GM21786 (cell line): ENCODE results near the gene MGRN1.
"Not testable (repeated sequence)": the region's sequence is repeated elsewhere in the genome, so short reads cannot be mapped to it uniquely, and the experiment has no call there.

Experiments used
- ATAC-seq: cut with Tn5 transposase; IDR thresholded peaks from one replicate; pipeline ENCODE4 v1.9.1; 2021; ENCODE audit not compliant: unreplicated experiment

MGRN1 gene

DNA sequence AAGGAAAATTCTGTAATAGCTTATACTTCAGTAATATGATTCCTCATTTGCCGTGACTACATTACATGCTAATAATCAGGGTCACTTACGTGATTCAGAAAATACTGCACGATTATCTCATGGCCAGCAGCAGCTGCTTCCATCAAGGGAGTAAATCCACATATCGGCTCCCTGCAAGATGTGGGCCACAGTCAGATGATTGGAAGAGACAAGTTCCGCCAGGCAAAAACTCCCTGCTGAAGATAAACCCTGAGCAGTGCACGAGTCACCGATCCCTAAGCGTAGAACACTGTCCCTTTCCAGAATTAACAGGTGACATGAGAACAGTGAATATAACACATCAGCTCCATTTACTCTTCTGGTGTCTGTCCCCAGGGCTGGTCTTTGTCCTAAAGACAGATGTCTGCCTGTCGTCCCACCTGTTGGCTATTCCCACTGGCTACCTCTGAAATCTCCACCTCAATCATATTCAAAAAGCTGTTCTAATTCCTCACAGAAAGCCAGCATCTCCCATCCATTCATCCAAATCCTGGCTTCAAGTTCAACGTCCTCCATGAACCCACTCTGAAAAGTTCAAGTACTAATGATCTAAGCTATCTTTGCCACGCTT lies 100.1 kb downstream of the MGRN1 start:
- no peak for ATAC-seq

DNA sequence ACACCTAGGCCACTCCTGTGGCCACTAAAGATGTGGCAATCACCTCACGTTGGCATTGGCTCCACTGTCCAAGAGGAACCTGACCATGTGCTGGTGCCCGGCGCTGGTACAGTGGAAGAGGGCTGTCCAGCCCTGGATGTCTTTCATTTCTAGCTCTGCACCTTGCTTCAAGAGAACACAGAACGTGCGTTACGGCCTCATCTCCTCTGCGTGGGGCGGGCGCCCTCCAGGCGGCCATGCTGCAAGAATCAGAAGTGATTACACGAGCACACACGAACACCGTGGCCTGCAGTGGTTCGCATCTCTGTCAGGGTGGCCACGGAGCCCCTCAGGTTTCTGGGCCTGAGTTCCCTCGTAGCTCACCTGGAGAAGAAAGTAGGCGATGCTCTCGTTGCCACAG lies 102.0 kb downstream of the MGRN1 start:
- ATAC-seq, result no peak

DNA sequence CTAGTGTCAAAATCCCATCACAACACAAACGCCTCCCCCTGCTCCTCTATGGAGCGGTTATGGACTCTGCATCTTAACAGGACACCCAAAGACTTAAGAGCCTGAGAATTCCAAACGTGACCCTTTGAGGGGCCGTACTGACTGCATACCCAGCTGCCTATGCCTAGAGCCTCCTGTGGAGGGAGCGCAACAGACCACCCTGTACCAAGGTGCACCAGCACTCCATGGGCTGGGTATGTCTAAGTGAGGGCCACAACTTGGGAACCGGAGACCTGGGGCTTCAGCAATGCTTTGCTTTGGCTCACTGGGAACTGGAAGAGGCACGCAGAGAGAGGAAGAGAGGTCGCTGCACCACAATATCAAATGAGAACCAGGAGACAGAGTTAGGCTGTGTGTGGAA lies 104.0 kb downstream of the MGRN1 start:
- no peak for ATAC-seq

GRCh38 chr16:4729876-4730275 lies 105.2 kb downstream of the MGRN1 start:
- no peak for ATAC-seq

DNA sequence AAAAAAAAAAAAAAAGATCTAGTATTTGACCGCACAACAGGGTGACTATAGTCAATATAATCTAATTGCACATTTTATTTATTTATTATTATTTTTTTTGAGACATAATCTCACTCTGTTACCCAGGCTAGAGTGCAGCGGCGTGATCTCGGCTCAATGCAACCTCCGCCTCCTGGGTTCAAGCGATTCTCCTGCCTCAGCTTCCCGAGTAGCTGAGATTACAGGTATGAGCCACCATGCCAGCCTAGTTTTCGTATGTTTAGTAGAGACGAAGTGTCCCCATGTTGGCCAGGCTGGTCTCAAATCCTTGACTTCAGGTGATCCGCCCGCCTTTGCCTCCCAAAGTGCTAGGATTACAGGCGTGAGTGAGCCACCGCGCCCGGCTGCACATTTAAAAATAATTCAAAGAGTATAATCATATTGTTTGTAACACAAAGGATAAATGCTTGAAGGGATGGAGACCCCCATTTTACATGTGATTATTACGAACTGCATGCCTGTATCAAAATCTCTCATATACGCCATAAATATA lies 108.7 kb downstream of the MGRN1 start:
- ATAC-seq, result no peak

GRCh38 chr16:4733747-4734062 lies 109.1 kb downstream of the MGRN1 start:
- no peak for ATAC-seq

GRCh38 chr16:4734063-4734729 lies 109.6 kb downstream of the MGRN1 start, which contains the start of the genes ANKS3 and DNAAF8:
TSS of gene ANKS3 (minus strand) at chr16:4734271. CDS start at chr16:4730149, 4,122 bp downstream.
TSS of gene DNAAF8 (plus strand) at chr16:4734537. CDS start at chr16:4736515, 1,978 bp downstream.
- peak; percentile 73 for ATAC-seq

DNA sequence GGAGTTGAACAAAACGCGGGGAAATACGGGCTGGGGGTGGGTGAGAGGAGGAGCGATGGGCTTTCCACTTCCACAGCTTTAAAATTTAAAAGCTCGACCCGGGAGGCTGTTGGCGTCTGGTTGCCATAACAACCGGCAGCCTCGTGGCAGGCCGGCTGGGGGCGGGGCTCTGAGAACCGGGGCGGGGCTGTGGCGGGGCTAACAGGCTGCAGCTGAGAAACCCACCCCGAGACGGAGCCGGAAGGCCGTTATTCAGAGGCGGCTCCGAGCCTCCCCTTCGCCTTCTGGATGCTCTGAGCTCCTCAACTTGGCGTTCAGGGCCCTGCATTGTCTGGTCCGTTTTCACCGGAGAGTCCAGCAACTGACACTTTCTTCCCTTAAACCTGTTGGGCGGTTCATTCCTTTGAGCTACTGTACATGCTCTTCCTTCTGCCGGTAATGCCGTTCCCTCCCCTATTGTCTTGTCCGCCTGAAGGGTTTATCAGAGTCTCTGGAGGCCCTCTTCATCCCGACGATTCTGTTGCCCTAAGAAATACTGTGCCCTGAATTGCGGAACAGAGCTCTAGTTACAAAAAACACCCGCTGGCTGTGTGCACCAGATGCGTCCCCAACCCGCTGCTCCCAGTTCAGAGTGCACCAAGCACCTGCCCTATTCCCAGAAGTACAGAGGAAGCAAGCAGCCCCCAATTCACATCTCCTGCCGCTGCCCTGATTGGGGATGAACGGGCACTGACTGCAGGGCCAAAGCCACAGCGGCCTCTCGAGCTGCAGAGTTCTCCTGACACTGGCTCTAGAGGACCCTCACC lies 110.3 kb downstream of the MGRN1 start:
- ATAC-seq, result peak; percentile 59

DNA sequence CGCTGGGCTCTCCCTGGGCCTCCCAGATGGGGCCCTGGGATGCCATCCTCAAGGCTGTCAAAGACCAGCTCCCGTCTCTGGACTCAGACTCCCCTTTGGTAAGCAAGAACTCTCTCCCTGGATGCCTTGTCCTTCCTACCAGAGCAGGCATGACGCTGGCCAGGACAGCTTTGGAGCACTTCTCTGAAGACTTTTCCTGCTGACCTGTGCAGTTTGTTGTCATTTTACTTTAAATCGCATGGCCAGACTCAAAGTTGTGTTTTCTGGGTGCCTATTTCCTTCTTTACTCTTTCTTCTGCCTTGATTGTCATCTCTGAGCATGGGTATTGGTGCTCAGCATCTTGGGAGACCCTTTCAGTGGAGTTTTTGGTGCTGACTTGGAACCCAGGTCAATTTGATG lies 111.9 kb downstream of the MGRN1 start:
- ATAC-seq, result no peak

DNA sequence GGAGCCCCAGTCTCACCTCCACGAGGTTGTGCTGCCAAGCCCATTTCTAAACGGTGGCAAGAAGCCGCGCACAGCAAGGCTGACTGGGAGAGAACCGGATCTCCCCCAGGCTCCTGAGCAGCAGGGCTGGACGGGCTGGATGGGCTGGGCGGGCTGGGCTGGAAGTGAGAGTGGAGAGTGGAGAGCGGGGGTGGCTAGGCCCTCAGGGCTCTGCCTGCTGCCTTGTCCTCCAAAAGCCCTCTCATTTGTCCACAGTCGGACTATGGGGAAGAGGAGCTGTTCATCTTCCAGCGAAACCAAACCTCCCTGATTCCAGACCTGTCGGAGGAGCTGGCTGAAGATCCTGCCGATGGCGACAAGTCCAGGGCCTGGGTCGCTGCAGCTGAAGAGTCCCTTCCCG lies 112.9 kb downstream of the MGRN1 start:
- ATAC-seq, result no peak

GRCh38 chr16:4738370-4738769 lies 113.7 kb downstream of the MGRN1 start:
- not testable (repeated sequence) for ATAC-seq
